Calu3 (cell line): ENCODE results near the gene CACNA1C. TPM values are rescaled to one million over a fixed set of nuclear protein-coding genes. Genes with fewer than 3 reads are reported as not detected.

Experiments used
- BruUV-seq: library from RNA; stranded (reverse); fragments of 400-500 nt; replicated peaks from 2 replicates; lab custom pipeline; 2021; lab: Mats Ljungman, UMichigan
- CTCF ChIA-PET: fragments of 300-600 bp; sonication (Branson Sonifier 250); formaldehyde crosslinking; loops from one replicate; lab custom pipeline; 2022; ENCODE audit warnings: antibody characterized with exemption; lab: Charles Lee
- DNase-seq: peaks from one replicate; pipeline ENCODE4 v3.0.0; 2022
- H3K27ac Mint-ChIP-seq: one replicate; pipeline ENCODE4 v1.8.0; 2022; ENCODE audit warnings: mixed read lengths; ENCODE audit not compliant: unreplicated experiment
- H3K27me3 Mint-ChIP-seq: one replicate; pipeline ENCODE4 v1.8.0; 2022; ENCODE audit warnings: mixed read lengths; ENCODE audit not compliant: unreplicated experiment
- H3K36me3 Mint-ChIP-seq: one replicate; pipeline ENCODE4 v1.8.0; 2022; ENCODE audit warnings: mild to moderate bottlenecking, moderate library complexity, mixed read lengths; ENCODE audit not compliant: insufficient read depth, unreplicated experiment
- H3K4me1 Mint-ChIP-seq: one replicate; pipeline ENCODE4 v1.8.0; 2022; ENCODE audit warnings: mild to moderate bottlenecking, low read depth, mixed read lengths; ENCODE audit not compliant: unreplicated experiment
- H3K4me3 Mint-ChIP-seq: one replicate; pipeline ENCODE4 v1.8.0; 2022; ENCODE audit warnings: mild to moderate bottlenecking, low read depth, moderate library complexity, mixed read lengths; ENCODE audit not compliant: unreplicated experiment
- H3K9me3 Mint-ChIP-seq: one replicate; pipeline ENCODE4 v1.8.0; 2022; ENCODE audit warnings: low read depth, mixed read lengths; ENCODE audit not compliant: unreplicated experiment
- intact Hi-C: fragments of 100-400 bp; cut with micrococcal nuclease; formaldehyde crosslinking; loops from one replicate; pipeline ENCODE4 v1.10.0; 2022; ENCODE audit not compliant: unreplicated experiment
- total RNA-seq: library from RNA; stranded (reverse); gene quantifications from 2 replicates; pipeline ENCODE4 v1.2.3, GENCODE V29; 2022
- TF ChIP-seq, protein P1 (sequence below): fragments of 200-600 bp; IDR thresholded peaks from one replicate; pipeline ENCODE4 v1.8.0; 2022; ENCODE audit warnings: antibody characterized with exemption; ENCODE audit not compliant: unreplicated experiment

The CACNA1C gene
- total RNA-seq, 1 experiment from 2014 or later, result not detected

DNA sequence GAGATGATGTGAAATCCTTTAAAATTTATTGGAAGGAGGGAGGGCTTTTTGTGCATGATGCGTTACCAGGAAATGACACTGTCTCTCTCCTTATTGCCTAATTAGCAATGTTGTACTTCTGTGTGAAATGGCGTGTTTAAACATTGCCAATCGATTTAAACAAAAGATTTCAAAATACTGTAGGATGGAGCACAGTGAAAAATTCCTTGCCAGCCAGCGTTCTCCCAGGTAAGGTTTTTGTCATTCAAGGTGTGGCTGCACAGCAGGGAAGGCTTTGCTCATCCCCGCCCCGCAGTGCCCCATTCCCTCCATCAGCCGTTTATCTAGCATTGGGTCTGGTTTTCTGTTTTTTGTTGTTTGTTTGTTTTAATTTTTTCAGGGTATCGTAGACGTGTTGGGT is 137.3 kb downstream of the CACNA1C start:
- H3K9me3 Mint-ChIP-seq, result no peaks in the 10 kb centered on the region
- peaks cover 88% of the 10 kb centered on the region for H3K27me3 Mint-ChIP-seq
- no peak overlapping the region for H3K4me3 Mint-ChIP-seq
- H3K36me3 Mint-ChIP-seq, result no peaks in the 10 kb centered on the region
- H3K4me1 Mint-ChIP-seq, result no peaks in the 10 kb centered on the region
- no peak overlapping the region for H3K27ac Mint-ChIP-seq
- TF ChIP-seq, protein P1, sequence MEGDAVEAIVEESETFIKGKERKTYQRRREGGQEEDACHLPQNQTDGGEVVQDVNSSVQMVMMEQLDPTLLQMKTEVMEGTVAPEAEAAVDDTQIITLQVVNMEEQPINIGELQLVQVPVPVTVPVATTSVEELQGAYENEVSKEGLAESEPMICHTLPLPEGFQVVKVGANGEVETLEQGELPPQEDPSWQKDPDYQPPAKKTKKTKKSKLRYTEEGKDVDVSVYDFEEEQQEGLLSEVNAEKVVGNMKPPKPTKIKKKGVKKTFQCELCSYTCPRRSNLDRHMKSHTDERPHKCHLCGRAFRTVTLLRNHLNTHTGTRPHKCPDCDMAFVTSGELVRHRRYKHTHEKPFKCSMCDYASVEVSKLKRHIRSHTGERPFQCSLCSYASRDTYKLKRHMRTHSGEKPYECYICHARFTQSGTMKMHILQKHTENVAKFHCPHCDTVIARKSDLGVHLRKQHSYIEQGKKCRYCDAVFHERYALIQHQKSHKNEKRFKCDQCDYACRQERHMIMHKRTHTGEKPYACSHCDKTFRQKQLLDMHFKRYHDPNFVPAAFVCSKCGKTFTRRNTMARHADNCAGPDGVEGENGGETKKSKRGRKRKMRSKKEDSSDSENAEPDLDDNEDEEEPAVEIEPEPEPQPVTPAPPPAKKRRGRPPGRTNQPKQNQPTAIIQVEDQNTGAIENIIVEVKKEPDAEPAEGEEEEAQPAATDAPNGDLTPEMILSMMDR, result no peak
- CTCF ChIA-PET, result no interaction called here
- DNase-seq, result no peak
- intact Hi-C loops, result no loop called here
- BruUV-seq, result no TSS peak

- Mint-ChIP-seq H3K9me3 (no peaks in the 10 kb centered on the region), H3K27ac (no peak overlapping the region), H3K27me3 (peaks cover 88% of the 10 kb centered on the region), H3K36me3 (no peaks in the 10 kb centered on the region), H3K4me3 (no peak overlapping the region), H3K4me1 (no peaks in the 10 kb centered on the region)
- TF ChIP-seq, protein P1, result no peak
- intact Hi-C loops, result no loop called here
- DNase-seq, result no peak
- no TSS peak for BruUV-seq
- CTCF ChIA-PET, result no interaction called here
Observed at GRCh38 chr12:2190896-2191533, 138.2 kb downstream of the CACNA1C start.

GRCh38 chr12:2191534-2192153 is 138.9 kb downstream of the CACNA1C start:
- BruUV-seq, result no TSS peak
- DNase-seq, result no peak
- no peak overlapping the region for H3K4me3 Mint-ChIP-seq
- CTCF ChIA-PET, result no interaction called here
- no peak overlapping the region for H3K27ac Mint-ChIP-seq
- no peaks in the 10 kb centered on the region for H3K4me1 Mint-ChIP-seq
- TF ChIP-seq, protein P1, result no peak
- peaks cover 88% of the 10 kb centered on the region for H3K27me3 Mint-ChIP-seq
- no peaks in the 10 kb centered on the region for H3K36me3 Mint-ChIP-seq
- no peaks in the 10 kb centered on the region for H3K9me3 Mint-ChIP-seq
- intact Hi-C loops, result no loop called here

- H3K4me1 Mint-ChIP-seq, result no peaks in the 10 kb centered on the region
- TF ChIP-seq, protein P1, result no peak
- no peak for DNase-seq
- no peak overlapping the region for H3K27ac Mint-ChIP-seq
- no peak overlapping the region for H3K4me3 Mint-ChIP-seq
- BruUV-seq, result no TSS peak
- H3K36me3 Mint-ChIP-seq, result no peaks in the 10 kb centered on the region
- H3K27me3 Mint-ChIP-seq, result peaks cover 86% of the 10 kb centered on the region
- H3K9me3 Mint-ChIP-seq, result no peaks in the 10 kb centered on the region
- CTCF ChIA-PET, result no interaction called here
- intact Hi-C loops, result no loop called here
Observed at GRCh38 chr12:2192231-2192630, 139.4 kb downstream of the CACNA1C start.
